Keratinocyte (primary cell): ENCODE data around the gene RAPGEF4. TPM values are rescaled to one million over a fixed set of nuclear protein-coding genes. Genes with fewer than 3 reads are reported as not detected.

Experiments
- DNase-seq: peaks from one replicate; pipeline ENCODE4 v3.0.0-alpha.2; 2011; ENCODE audit warnings: low read depth, missing footprints, low spot score
- FAIRE-seq: peaks from 2 replicates; lab custom pipeline; 2011; peaks lifted over from hg19 to GRCh38; lab: Jason Lieb, UNC
- H2AFZ ChIP-seq: 2 replicates; pipeline ENCODE4 v1.6.0; 2012; ENCODE audit warnings: low read length, control low read depth, inconsistent platforms; ENCODE audit not compliant: control insufficient read depth
- H3K27ac ChIP-seq: 2 replicates; pipeline ENCODE4 v1.5.1; 2011; ENCODE audit warnings: low read length; ENCODE audit not compliant: control insufficient read depth, insufficient read depth
- H3K27me3 ChIP-seq: 3 replicates; pipeline ENCODE4 v1.6.0; 2011; ENCODE audit warnings: low read length; ENCODE audit not compliant: control insufficient read depth, insufficient read depth; ENCODE audit errors: extremely low read depth
- H3K36me3 ChIP-seq, 2 experiments: 2 replicates in 1 of 2; 3 replicates in 1 of 2; pipeline ENCODE4 v1.5.1; 2011; ENCODE audit warnings: low read length in 2 of 2, mild to moderate bottlenecking in 1 of 2; ENCODE audit not compliant: control insufficient read depth in 2 of 2, insufficient read depth in 2 of 2; ENCODE audit errors: extremely low read depth in 1 of 2
- H3K4me1 ChIP-seq: 3 replicates; pipeline ENCODE4 v1.5.1; 2011; ENCODE audit warnings: low read length; ENCODE audit not compliant: control insufficient read depth, insufficient read depth; ENCODE audit errors: extremely low read depth
- H3K4me2 ChIP-seq: 3 replicates; pipeline ENCODE4 v1.6.0; 2011; ENCODE audit warnings: low read depth, low read length; ENCODE audit not compliant: control insufficient read depth, insufficient read depth; ENCODE audit errors: extremely low read depth
- H3K4me3 ChIP-seq, 3 experiments: fragments of 200-600 bp in 1 of 3; sonication (generic) in 1 of 3; 2 replicates in 2 of 3; 3 replicates in 1 of 3; pipeline ENCODE4 v1.5.1; 2011 to 2016; ENCODE audit warnings: low read length in 3 of 3, mild to moderate bottlenecking in 3 of 3, control low read depth in 2 of 3, inconsistent platforms in 1 of 3, low read depth in 1 of 3, mixed read lengths in 1 of 3, mixed run types in 1 of 3, moderate library complexity in 1 of 3; ENCODE audit not compliant: control insufficient read depth in 2 of 3, insufficient read depth in 2 of 3; ENCODE audit errors: extremely low read depth in 1 of 3
- H3K79me2 ChIP-seq: 2 replicates; pipeline ENCODE4 v1.6.0; 2012; ENCODE audit warnings: low read length; ENCODE audit not compliant: control insufficient read depth, insufficient read depth
- H3K9ac ChIP-seq: 3 replicates; pipeline ENCODE4 v1.6.0; 2011; ENCODE audit warnings: low read length; ENCODE audit not compliant: control insufficient read depth, insufficient read depth; ENCODE audit errors: extremely low read depth
- H3K9me1 ChIP-seq: 3 replicates; pipeline ENCODE4 v1.6.0; 2011; ENCODE audit warnings: low read length; ENCODE audit not compliant: control insufficient read depth, insufficient read depth; ENCODE audit errors: extremely low read depth
- H3K9me3 ChIP-seq: 2 replicates; pipeline ENCODE4 v1.5.1; 2012; ENCODE audit warnings: low read depth, low read length; ENCODE audit not compliant: control insufficient read depth
- H4K20me1 ChIP-seq: 3 replicates; pipeline ENCODE4 v1.6.0; 2011; ENCODE audit warnings: low read length; ENCODE audit not compliant: control insufficient read depth, insufficient read depth; ENCODE audit errors: extremely low read depth
- CTCF ChIP-seq, 3 experiments: IDR thresholded peaks in 1 of 3; conservative IDR thresholded peaks in 1 of 3; optimal IDR thresholded peaks in 1 of 3; 2 replicates in 2 of 3; 3 replicates in 1 of 3; pipeline versions ENCODE3 to v1.5.1; 2011; ENCODE audit warnings: low read length in 3 of 3, mild to moderate bottlenecking in 3 of 3, moderate library complexity in 2 of 3, control low read depth in 1 of 3, inconsistent platforms in 1 of 3; ENCODE audit not compliant: insufficient read depth in 2 of 3; ENCODE audit errors: extremely low read depth in 1 of 3
- EZH2 ChIP-seq: IDR thresholded peaks from one replicate; pipeline ENCODE4 v1.6.1; 2012; ENCODE audit warnings: inconsistent platforms, mild to moderate bottlenecking, low read length, moderate library complexity
- dilution Hi-C: fragments of 300-500 bp; cut with MboI; formaldehyde crosslinking; loops from one replicate; pipeline ENCODE4 v1.7.0; 2020; ENCODE audit warnings: low sequenced_read_pairs; ENCODE audit not compliant: extremely low pct_ligation_motif_present
- polyA plus RNA-seq, 5 experiments: library from polyadenylated mRNA; depleted of rRNA in 3 of 5; stranded (reverse) in 3 of 5; stranded (forward) in 1 of 5; unstranded in 1 of 5; fragments of >200 nt; gene quantifications; 1 replicate in 1 of 5; 2 replicates in 3 of 5; 3 replicates in 1 of 5; pipeline versions ENCODE4 v1.2.1 to v1.2.3, GENCODE V29; 2011 to 2012; ENCODE audit warnings: missing spikeins in 2 of 5, low read depth in 1 of 5, low replicate concordance in 1 of 5

Gene RAPGEF4
- polyA plus RNA-seq, 1 donor (not counting 4 experiments of a cell fraction or from before 2014, with no cell fraction given): 1.6 TPM

- no peak for TF ChIP-seq CTCF (optimal IDR thresholded peaks at IDR 0.05 in 1 of 3, IDR thresholded peaks at IDR 0.05 in 1 of 3, conservative IDR thresholded peaks at IDR 0.05 in 1 of 3; ENCODE audit: extremely low read depth in 1 of 3, insufficient read depth in 2 of 3, low read length in 3 of 3)
- Histone ChIP-seq H3K4me2 (no peak overlapping the region), H3K27me3 (no peaks in the 10 kb centered on the region), H4K20me1 (no peaks in the 10 kb centered on the region), H3K27ac (no peak overlapping the region), H3K9me1 (no peaks in the 10 kb centered on the region), H3K79me2 (no peaks in the 10 kb centered on the region), H3K4me1 (peaks cover 22% of the 10 kb centered on the region), H3K9ac (no peak overlapping the region), H3K9me3 (no peaks in the 10 kb centered on the region), H3K36me3 (no peaks in the 10 kb centered on the region), H3K4me3 (no peak overlapping the region), H2AFZ (no peak overlapping the region)
- FAIRE-seq (no peak), DNase-seq (no peak)
- dilution Hi-C loops: no loop called here
These were observed 317.5 kb downstream of the RAPGEF4 start for GRCh38 chr2:173053043-173053699.

GRCh38 chr2:173054466-173054865 is 318.8 kb downstream of the RAPGEF4 start:
- Histone ChIP-seq H3K9me1 (no peaks in the 10 kb centered on the region), H2AFZ (no peak overlapping the region), H3K27ac (no peak overlapping the region), H3K9me3 (no peaks in the 10 kb centered on the region), H3K4me3 (no peak overlapping the region), H4K20me1 (no peaks in the 10 kb centered on the region), H3K27me3 (no peaks in the 10 kb centered on the region), H3K4me2 (no peak overlapping the region), H3K36me3 (no peaks in the 10 kb centered on the region), H3K4me1 (peaks cover 16% of the 10 kb centered on the region), H3K9ac (no peak overlapping the region), H3K79me2 (no peaks in the 10 kb centered on the region)
- DNase-seq (no peak), FAIRE-seq (no peak)
- dilution Hi-C loops: no loop called here
- TF ChIP-seq CTCF (optimal IDR thresholded peaks at IDR 0.05 in 1 of 3, IDR thresholded peaks at IDR 0.05 in 1 of 3, conservative IDR thresholded peaks at IDR 0.05 in 1 of 3; ENCODE audit: extremely low read depth in 1 of 3, insufficient read depth in 2 of 3, low read length in 3 of 3): no peak
- no peak for TF ChIP-seq EZH2
